Liver (tissue), 9 donors: ENCODE data around the gene USP6NL. TPM values are rescaled to one million over a fixed set of nuclear protein-coding genes. Genes with fewer than 3 reads are reported as not detected.

Source experiments
- DNase-seq: peaks from one replicate; pipeline ENCODE4 v3.0.0-alpha.2; 2017; ENCODE audit warnings: low spot score
- H3K27ac ChIP-seq, 2 donors: one replicate each; pipeline ENCODE4 v1.7.0; 2013; ENCODE audit warnings: inconsistent platforms in 2 of 2, low read length in 2 of 2, control low read depth in 1 of 2, low read depth in 1 of 2, mild to moderate bottlenecking in 1 of 2
- H3K27me3 ChIP-seq, 4 donors: one replicate each; pipeline versions ENCODE4 v1.6.1 to v1.7.0; 2013; ENCODE audit warnings: low read length in 3 of 4, inconsistent platforms in 1 of 4, mild to moderate bottlenecking in 1 of 4, moderate library complexity in 1 of 4; ENCODE audit not compliant: control insufficient read depth in 4 of 4, insufficient read depth in 4 of 4
- H3K36me3 ChIP-seq, 4 donors: one replicate each; pipeline versions ENCODE4 v1.6.1 to v1.7.0; 2013; ENCODE audit warnings: low read length in 3 of 4, mild to moderate bottlenecking in 3 of 4, low read depth in 1 of 4, moderate library complexity in 1 of 4; ENCODE audit not compliant: control insufficient read depth in 4 of 4, insufficient read depth in 3 of 4
- H3K4me1 ChIP-seq, 4 donors: one replicate each; pipeline versions ENCODE4 v1.6.1 to v1.7.0; 2013; ENCODE audit warnings: low read length in 3 of 4, mild to moderate bottlenecking in 3 of 4, moderate library complexity in 1 of 4; ENCODE audit not compliant: control insufficient read depth in 4 of 4, insufficient read depth in 4 of 4
- H3K4me3 ChIP-seq, 3 donors: one replicate each; pipeline versions ENCODE4 v1.6.1 to v1.7.0; 2013; ENCODE audit warnings: low read length in 3 of 3, control low read depth in 1 of 3, low read depth in 1 of 3, mild to moderate bottlenecking in 1 of 3
- H3K9ac ChIP-seq, 2 donors: one replicate each; pipeline ENCODE4 v1.7.0; 2013; ENCODE audit warnings: low read length in 2 of 2, mild to moderate bottlenecking in 2 of 2, moderate library complexity in 2 of 2, control low read depth in 1 of 2, low read depth in 1 of 2
- H3K9me3 ChIP-seq, 4 donors: one replicate each; pipeline versions ENCODE4 v1.6.1 to v1.7.0; 2013; ENCODE audit warnings: low read length in 3 of 4; ENCODE audit not compliant: control insufficient read depth in 4 of 4
- EGR1 ChIP-seq, 2 donors: IDR thresholded peaks; 2 replicates each; pipeline ENCODE4 v1.6.1; 2016 to 2018; ENCODE audit warnings: antibody characterized with exemption in 2 of 2, low read depth in 2 of 2
- FOXA1 ChIP-seq: IDR thresholded peaks from 2 replicates; pipeline ENCODE4 v1.6.1; 2016; ENCODE audit warnings: antibody characterized with exemption
- FOXA2 ChIP-seq: IDR thresholded peaks from 2 replicates; pipeline ENCODE4 v1.6.1; 2016; ENCODE audit warnings: antibody characterized with exemption
- GABPA ChIP-seq, 2 donors: IDR thresholded peaks in 1 of 2; conservative IDR thresholded peaks in 1 of 2; 2 replicates each; pipeline ENCODE4 v1.6.1; 2016; ENCODE audit warnings: antibody characterized with exemption in 2 of 2, mild to moderate bottlenecking in 1 of 2, moderate library complexity in 1 of 2
- HNF4A ChIP-seq, 2 donors: conservative IDR thresholded peaks; 2 replicates each; pipeline ENCODE4 v1.6.1; 2016; ENCODE audit warnings: antibody characterized with exemption in 2 of 2, mild to moderate bottlenecking in 2 of 2
- HNF4G ChIP-seq: IDR thresholded peaks from 2 replicates; pipeline ENCODE4 v1.6.1; 2016; ENCODE audit warnings: antibody characterized with exemption
- JUND ChIP-seq, 2 donors: IDR thresholded peaks; 2 replicates each; pipeline ENCODE4 v1.6.1; 2016; ENCODE audit warnings: antibody characterized with exemption in 2 of 2
- NR2F2 ChIP-seq: IDR thresholded peaks from 2 replicates; pipeline ENCODE4 v1.6.1; 2016; ENCODE audit warnings: antibody characterized with exemption
- RAD21 ChIP-seq, 2 donors: IDR thresholded peaks; 2 replicates each; pipeline ENCODE4 v1.6.1; 2016; ENCODE audit warnings: antibody characterized with exemption in 2 of 2, mild to moderate bottlenecking in 2 of 2
- RXRA ChIP-seq, 2 donors: IDR thresholded peaks; 2 replicates each; pipeline ENCODE4 v1.6.1; 2017 to 2018; ENCODE audit warnings: antibody characterized with exemption in 2 of 2, mild to moderate bottlenecking in 1 of 2
- SP1 ChIP-seq: IDR thresholded peaks from 2 replicates; pipeline ENCODE4 v1.6.1; 2018; ENCODE audit warnings: antibody characterized with exemption, mild to moderate bottlenecking
- TAF1 ChIP-seq: conservative IDR thresholded peaks from 2 replicates; pipeline ENCODE4 v1.6.1; 2016; ENCODE audit warnings: antibody characterized with exemption, mild to moderate bottlenecking
- YY1 ChIP-seq: IDR thresholded peaks from 2 replicates; pipeline ENCODE4 v1.6.1; 2016; ENCODE audit warnings: antibody characterized with exemption, mild to moderate bottlenecking
- WGBS: extraction: QIAGEN DNeasy Blood & Tissue Kit; methylation state at CpG from one replicate; pipeline ENCODE4 v1.1.7; 2013; 5-methylcytosine and 5-hydroxymethylcytosine counted together
- polyA plus RNA-seq, 2 donors: library from polyadenylated mRNA; stranded (reverse) in 1 of 2; unstranded in 1 of 2; fragments of 200-250 nt in 1 of 2; fragments of >200 nt in 1 of 2; fragmentation: Nextera tagmentation in 1 of 2; extraction: Ambion mirVana in 1 of 2; gene quantifications; one replicate each; pipeline versions ENCODE4 v1.2.1 to v1.2.3, GENCODE V29; 2013 to 2015
- total RNA-seq, 2 donors: library from RNA; depleted of rRNA; stranded (reverse); fragments of >200 nt; gene quantifications; one replicate each; pipeline ENCODE4 v1.2.3, GENCODE V29; 2014
- TF ChIP-seq, protein P1 (sequence below): fragments of 150-350 bp; IDR thresholded peaks from 2 replicates; pipeline ENCODE4 v1.5.1; 2017; ENCODE audit warnings: improper control_type of control experiment, low read depth, low read length; ENCODE audit not compliant: missing input control
- TF ChIP-seq, protein P2 (sequence below): IDR thresholded peaks from 2 replicates; pipeline ENCODE4 v1.6.1; 2016; ENCODE audit warnings: antibody characterized with exemption
- TF ChIP-seq, protein P3 (sequence below): IDR thresholded peaks from 2 replicates; pipeline ENCODE4 v1.6.1; 2016; ENCODE audit warnings: antibody characterized with exemption
- TF ChIP-seq, protein P4 (sequence below): IDR thresholded peaks from 2 replicates; pipeline ENCODE4 v1.6.1; 2016; ENCODE audit warnings: antibody characterized with exemption
- TF ChIP-seq, protein P5 (sequence below): IDR thresholded peaks from 2 replicates; pipeline ENCODE4 v1.6.1; 2016; ENCODE audit warnings: antibody characterized with exemption, mild to moderate bottlenecking
- donor health status: healthy.
- donor health status: healthy.
- donor health status: healthy.
- donor health status: healthy.
- donor health status: healthy.

The USP6NL gene
- total and polyA plus RNA-seq, 4 donors: 3.8 to 15.0 (median 10.2) TPM

DNA sequence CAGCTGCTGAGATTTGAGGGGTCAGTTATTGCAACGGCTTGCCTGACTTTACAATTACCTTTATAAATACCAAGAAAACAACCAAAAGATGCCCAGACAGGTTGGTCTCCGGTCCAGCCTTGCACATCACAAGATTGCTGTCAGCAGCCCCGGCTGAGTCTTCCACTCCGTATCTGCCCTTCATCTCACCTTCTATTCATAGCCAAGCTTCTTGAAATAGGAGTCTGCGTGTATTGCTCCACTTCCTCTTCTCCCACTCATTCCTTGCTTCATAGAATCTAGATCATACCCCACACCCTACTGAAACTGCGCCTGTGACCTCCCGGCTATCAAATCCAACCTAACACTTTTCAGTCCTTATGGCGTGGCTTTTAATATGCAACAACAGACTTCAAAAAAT, 31.1 kb upstream of the USP6NL start (continued):
- TF ChIP-seq SP1 (no peak), RXRA (IDR thresholded peaks at IDR 0.05) (no peak), YY1 (no peak), NR2F2 (no peak), RAD21 (IDR thresholded peaks at IDR 0.05) (no peak), EGR1 (IDR thresholded peaks at IDR 0.05; ENCODE audit: low read depth in 2 of 2) (no peak)
- TF ChIP-seq, protein P1, sequence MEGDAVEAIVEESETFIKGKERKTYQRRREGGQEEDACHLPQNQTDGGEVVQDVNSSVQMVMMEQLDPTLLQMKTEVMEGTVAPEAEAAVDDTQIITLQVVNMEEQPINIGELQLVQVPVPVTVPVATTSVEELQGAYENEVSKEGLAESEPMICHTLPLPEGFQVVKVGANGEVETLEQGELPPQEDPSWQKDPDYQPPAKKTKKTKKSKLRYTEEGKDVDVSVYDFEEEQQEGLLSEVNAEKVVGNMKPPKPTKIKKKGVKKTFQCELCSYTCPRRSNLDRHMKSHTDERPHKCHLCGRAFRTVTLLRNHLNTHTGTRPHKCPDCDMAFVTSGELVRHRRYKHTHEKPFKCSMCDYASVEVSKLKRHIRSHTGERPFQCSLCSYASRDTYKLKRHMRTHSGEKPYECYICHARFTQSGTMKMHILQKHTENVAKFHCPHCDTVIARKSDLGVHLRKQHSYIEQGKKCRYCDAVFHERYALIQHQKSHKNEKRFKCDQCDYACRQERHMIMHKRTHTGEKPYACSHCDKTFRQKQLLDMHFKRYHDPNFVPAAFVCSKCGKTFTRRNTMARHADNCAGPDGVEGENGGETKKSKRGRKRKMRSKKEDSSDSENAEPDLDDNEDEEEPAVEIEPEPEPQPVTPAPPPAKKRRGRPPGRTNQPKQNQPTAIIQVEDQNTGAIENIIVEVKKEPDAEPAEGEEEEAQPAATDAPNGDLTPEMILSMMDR: no peak

DNA sequence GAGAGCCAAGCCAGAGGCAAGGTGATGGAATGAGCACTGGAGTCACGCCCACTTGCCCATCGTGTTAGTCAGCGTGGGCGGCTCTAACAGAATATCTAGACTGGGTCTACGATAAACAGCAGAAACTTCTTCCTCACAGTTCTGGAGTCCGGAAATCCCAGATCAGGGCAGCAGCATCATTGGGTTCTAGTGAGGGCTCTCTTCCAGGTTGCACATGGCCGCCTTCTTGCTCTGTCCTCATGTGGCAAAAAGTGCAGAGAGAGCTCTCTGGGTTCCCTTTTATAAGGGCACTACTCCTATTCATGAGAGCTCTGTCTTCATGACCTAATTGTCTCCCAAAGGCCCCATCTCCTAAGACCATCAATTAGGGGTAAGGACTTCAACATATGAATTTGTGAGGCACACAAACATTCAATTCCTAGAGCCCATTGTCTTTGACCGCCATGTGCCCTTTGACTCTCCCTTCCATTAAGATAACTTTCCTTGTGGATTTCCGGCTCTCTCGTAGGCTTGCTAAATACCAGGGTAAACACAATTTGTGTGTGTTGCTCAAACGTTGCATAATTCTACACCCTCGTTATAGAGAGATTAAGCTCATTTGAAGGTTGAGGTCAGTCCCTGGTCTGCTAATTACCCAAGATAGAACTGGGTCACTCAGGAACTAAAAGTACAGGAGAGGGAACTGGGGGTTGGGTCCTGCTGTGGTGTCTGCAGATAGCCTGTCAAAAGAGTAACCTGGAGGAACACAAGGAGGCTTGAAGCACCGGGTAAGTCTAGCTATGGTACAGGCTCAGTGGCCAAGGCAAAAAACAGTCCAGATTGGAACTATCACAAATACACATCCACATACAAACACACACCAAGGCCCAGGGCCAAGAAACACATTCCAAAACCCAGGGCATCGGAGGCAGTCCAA, 28.7 kb upstream of the USP6NL start:
- H3K9me3 ChIP-seq: no peaks in the 10 kb centered on the region
- peaks cover 12 to 15% (median 12%) of the 10 kb centered on the region in 4 donors for H3K4me1 ChIP-seq
- H3K27me3 ChIP-seq: no peaks in the 10 kb centered on the region
- no peak for DNase-seq
- no peaks in the 10 kb centered on the region for H3K36me3 ChIP-seq
- H3K9ac ChIP-seq: no peak overlapping the region
- WGBS: 55% methylated on average over 14 of the region's 14 CpGs
- H3K27ac ChIP-seq: peak overlapping the region; percentile 40 to 48
- H3K4me3 ChIP-seq: no peak overlapping the region
- TF ChIP-seq, protein P2, sequence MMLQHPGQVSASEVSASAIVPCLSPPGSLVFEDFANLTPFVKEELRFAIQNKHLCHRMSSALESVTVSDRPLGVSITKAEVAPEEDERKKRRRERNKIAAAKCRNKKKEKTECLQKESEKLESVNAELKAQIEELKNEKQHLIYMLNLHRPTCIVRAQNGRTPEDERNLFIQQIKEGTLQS: peak; percentile 87
- TF ChIP-seq, protein P3, sequence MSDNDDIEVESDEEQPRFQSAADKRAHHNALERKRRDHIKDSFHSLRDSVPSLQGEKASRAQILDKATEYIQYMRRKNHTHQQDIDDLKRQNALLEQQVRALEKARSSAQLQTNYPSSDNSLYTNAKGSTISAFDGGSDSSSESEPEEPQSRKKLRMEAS: peak; percentile 97
- TF ChIP-seq JUND (IDR thresholded peaks at IDR 0.05) (peak; percentile 91 to 92), HNF4G (peak; percentile 63), FOXA1 (peak; percentile 95), SP1 (peak; percentile 98), GABPA (IDR thresholded peaks at IDR 0.05 in 1 of 2, conservative IDR thresholded peaks at IDR 0.05 in 1 of 2) (peak; percentile 10 to 77), HNF4A (conservative IDR thresholded peaks at IDR 0.05) (peak; percentile 90 to 94), RAD21 (IDR thresholded peaks at IDR 0.05) (peak; percentile 63 to 73), NR2F2 (peak; percentile 97), FOXA2 (peak; percentile 91), YY1 (peak; percentile 87), TAF1 (no peak), EGR1 (IDR thresholded peaks at IDR 0.05; ENCODE audit: low read depth in 2 of 2) (peak in 1 of 2 donors; percentile 82), RXRA (IDR thresholded peaks at IDR 0.05) (peak; percentile 99)
- TF ChIP-seq, protein P4, sequence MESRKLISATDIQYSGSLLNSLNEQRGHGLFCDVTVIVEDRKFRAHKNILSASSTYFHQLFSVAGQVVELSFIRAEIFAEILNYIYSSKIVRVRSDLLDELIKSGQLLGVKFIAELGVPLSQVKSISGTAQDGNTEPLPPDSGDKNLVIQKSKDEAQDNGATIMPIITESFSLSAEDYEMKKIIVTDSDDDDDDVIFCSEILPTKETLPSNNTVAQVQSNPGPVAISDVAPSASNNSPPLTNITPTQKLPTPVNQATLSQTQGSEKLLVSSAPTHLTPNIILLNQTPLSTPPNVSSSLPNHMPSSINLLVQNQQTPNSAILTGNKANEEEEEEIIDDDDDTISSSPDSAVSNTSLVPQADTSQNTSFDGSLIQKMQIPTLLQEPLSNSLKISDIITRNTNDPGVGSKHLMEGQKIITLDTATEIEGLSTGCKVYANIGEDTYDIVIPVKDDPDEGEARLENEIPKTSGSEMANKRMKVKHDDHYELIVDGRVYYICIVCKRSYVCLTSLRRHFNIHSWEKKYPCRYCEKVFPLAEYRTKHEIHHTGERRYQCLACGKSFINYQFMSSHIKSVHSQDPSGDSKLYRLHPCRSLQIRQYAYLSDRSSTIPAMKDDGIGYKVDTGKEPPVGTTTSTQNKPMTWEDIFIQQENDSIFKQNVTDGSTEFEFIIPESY: peak; percentile 92
- TF ChIP-seq, protein P5, sequence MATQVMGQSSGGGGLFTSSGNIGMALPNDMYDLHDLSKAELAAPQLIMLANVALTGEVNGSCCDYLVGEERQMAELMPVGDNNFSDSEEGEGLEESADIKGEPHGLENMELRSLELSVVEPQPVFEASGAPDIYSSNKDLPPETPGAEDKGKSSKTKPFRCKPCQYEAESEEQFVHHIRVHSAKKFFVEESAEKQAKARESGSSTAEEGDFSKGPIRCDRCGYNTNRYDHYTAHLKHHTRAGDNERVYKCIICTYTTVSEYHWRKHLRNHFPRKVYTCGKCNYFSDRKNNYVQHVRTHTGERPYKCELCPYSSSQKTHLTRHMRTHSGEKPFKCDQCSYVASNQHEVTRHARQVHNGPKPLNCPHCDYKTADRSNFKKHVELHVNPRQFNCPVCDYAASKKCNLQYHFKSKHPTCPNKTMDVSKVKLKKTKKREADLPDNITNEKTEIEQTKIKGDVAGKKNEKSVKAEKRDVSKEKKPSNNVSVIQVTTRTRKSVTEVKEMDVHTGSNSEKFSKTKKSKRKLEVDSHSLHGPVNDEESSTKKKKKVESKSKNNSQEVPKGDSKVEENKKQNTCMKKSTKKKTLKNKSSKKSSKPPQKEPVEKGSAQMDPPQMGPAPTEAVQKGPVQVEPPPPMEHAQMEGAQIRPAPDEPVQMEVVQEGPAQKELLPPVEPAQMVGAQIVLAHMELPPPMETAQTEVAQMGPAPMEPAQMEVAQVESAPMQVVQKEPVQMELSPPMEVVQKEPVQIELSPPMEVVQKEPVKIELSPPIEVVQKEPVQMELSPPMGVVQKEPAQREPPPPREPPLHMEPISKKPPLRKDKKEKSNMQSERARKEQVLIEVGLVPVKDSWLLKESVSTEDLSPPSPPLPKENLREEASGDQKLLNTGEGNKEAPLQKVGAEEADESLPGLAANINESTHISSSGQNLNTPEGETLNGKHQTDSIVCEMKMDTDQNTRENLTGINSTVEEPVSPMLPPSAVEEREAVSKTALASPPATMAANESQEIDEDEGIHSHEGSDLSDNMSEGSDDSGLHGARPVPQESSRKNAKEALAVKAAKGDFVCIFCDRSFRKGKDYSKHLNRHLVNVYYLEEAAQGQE: peak; percentile 70
- TF ChIP-seq, protein P1: no peak
